ACHN (cell line): ENCODE results near the gene SP2.

Source experiments
- DNase-seq: peaks from one replicate; pipeline ENCODE4 v3.0.0-alpha.2; 2015
- in situ Hi-C: cut with HindIII; loops from 2 replicates; pipeline ENCODE4 v1.10.0; 2017; ENCODE audit warnings: low sequenced_read_pairs, low pct_ligation_motif_present, low pct_unique_long_range_greater_than_20kb

The SP2 gene

GRCh38 chr17:47957591-47958490, 61.8 kb downstream of the SP2 start, which contains the start of gene PRR15L:
Gene PRR15L (minus strand): TSS chr17:47957883. CDS start chr17:47953234, 4,649 bp downstream.
- no peak for DNase-seq
- in situ Hi-C loops = no loop called here

DNA sequence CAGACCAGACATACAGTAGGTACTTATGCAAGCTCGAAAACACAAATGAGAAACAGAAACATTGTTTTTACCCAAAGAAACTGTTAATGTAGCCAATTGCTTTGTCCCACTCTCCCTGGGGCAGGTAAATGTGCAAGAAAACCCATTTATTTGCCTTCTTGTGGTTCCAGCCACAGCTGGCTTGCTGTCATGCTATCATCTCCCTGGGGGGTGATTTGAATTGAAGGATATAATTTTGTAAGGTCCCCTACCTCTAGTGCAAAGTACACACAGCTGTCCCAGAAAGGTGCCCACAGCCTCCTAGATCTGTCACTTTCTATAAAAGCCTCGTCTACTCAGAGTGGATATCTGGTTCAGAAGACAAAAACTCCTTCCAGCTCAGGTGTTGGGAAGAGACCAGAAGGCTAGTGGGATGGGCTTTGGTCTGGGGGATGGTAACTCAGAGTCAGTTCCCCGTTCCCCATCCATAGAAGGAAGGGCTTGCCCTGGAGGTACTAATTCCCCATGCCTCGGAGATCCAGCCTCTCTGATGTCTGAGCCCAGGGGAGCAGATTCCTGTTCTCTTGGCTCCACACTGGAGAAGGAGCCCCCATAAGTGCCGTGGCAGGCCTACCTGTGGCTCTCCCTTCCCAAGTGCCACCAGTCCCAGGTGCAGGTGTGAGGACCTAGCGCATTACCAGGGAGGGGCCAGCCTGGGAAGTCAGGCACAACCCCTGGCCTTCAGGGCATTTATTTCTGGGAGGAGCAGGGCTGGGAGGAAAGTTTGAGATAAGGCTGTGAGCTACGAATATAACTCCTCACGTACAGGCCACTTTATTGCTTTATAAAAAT, 64.0 kb downstream of the SP2 start:
- in situ Hi-C loops = no loop called here
- no peak for DNase-seq

GRCh38 chr17:47961406-47961805, 65.4 kb downstream of the SP2 start:
- no peak for DNase-seq
- in situ Hi-C loops = no loop called here

- in situ Hi-C loops = no loop called here
- no peak for DNase-seq
These were observed 66.9 kb downstream of the SP2 start for GRCh38 chr17:47962901-47963300.

DNA sequence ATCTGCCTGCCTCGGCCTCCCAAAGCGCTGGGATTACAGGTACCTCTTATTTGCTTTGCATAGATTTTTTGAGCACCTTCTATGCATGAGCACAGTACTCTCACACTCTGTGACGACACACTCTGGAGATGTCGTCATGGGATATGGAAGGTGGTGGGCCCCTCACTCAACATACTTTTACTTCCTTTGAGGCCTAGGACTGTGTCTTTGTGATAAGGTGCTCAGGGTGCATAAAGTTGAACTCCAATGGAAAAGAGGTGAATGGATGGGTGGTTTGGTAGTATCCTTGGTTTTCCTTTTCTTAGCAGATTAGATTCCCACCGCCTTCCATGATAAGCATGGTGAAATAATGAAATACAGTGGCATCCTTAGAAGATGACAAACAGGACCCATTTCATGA, 68.8 kb downstream of the SP2 start:
- in situ Hi-C loops = no loop called here
- DNase-seq = no peak

GRCh38 chr17:47966079-47966519, 70.1 kb downstream of the SP2 start:
- DNase-seq = no peak
- in situ Hi-C loops = no loop called here

DNA sequence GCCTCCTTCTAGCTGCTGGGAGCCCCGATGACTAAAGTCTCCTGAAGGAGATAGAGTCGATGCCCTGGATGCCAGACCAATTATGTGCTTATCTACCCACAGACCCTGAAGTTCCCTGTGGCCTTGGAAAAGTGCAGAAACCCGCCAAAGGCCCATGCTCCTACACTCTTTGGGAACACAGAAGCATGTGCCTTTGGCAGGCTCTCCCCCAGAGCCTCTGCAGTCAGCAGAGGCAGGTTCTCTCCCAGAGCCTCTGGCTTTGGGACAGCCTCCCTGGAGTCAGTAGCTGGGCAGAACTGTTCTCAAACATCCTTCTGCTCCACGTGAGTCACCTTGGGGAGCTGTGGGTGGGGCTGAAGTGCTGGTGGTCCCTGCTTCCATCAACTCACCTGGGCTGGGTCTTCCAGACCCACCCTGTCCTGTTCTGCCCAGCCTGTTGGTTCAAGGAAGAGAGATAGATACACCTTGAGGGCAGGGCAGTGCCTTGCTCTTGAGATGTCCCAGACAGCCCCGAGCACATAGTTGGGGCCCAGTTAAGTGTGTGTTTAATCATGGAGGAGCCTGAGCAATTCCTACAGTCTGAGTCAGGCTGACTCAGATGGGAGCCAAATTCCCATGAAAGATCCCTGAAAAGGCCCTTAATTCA, 71.7 kb downstream of the SP2 start:
- DNase-seq = peak; percentile 62
- in situ Hi-C loops = no loop called here

- no peak for DNase-seq
- in situ Hi-C loops = no loop called here
These were observed 72.8 kb downstream of the SP2 start for GRCh38 chr17:47968836-47969235.

- in situ Hi-C loops = no loop called here
- no peak for DNase-seq
These were observed 74.1 kb downstream of the SP2 start for GRCh38 chr17:47969930-47970724.

DNA sequence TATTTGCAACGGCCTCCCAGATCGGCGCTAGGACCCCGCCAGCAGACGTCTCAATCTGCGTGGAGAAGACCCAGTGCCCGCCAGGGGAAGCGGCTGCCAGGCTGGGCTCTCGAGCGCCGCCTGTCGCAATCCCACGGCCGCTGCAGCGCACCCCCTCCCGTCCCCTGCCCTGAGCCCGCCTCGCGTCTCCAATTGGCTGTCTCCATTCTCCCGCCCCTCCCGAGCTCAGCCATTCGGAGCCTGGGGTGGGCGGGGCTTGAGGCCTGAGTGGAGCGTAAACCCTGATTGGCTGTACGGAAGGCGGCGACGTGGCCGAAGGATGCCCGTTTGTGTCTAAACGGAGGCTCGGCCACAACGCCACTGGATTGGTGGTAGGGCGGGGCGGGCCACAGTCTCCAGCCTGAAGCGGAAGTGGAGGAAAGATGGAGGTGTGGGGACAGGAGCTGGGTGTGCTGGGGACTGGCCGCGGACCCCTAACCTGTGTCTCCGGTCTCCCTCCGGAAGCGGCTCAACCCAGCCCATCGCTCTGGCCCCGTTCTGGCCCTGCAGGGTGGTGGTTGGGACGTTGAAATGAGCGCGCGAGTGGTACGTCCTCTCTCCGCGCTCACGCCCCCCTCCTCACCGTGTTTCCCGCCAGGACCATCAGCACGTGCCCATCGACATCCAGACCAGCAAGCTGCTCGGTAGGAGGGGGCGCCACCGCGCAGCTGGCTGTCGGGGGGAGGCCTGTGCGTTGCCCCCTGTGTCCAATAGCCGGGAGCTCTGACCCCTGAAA, 74.9 kb downstream of the SP2 start, which contains the start of gene CDK5RAP3:
CDK5RAP3 (plus strand) TSS at position 389 of the 775 bp plus-strand sequence; CDS start at position 423, 34 bp downstream.
- in situ Hi-C loops = no loop called here
- DNase-seq = peak; percentile 99

DNA sequence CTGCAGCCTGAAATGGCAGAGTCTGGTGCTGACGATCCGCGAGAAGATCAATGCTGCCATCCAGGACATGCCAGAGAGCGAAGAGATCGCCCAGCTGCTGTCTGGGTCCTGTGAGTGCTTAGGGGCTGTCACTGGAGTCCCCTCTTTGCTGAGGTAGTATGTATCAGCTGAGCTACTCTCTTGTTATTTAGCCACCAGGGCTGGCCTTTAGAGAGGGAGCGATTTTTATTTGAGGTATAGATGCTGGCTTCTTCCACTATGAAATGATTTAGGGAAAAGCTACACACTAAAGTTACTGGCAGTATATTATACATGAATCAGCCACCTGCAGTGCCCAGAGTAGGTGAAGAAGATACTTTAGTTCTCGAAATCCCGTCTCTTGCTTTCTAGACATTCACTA, 77.5 kb downstream of the SP2 start:
- no peak for DNase-seq
- in situ Hi-C loops = no loop called here

- in situ Hi-C loops = no loop called here
- no peak for DNase-seq
These were observed 79.3 kb downstream of the SP2 start for GRCh38 chr17:47975189-47975822.

GRCh38 chr17:47975823-47976205, 79.8 kb downstream of the SP2 start:
- in situ Hi-C loops = no loop called here
- no peak for DNase-seq

DNA sequence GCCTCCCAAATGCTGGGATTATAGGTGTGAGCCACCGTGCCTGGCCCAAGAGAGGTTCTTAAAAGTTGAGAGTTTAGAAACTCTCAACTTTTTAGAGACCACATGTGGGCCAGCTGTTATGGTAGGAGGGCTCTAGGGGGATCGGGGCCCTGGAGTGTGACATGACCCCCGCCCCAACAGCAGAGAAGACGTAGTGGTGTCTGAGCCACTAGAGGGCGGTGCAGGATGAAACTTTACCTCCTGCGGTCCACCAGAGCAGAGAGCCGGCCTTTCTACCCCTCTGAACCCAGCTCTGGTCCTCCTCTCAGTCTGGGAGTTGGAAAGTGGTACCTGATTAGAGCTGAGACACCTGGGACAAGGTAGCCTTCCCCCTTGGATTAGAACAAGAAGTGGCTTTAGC, 82.3 kb downstream of the SP2 start:
- in situ Hi-C loops = no loop called here
- peak; percentile 55 for DNase-seq
